ENCODE data around the gene STX8.

STX8 gene

GRCh38 chr17:9443811-9444210 lies 131.8 kb downstream of the STX8 start:
- DNase-seq (ENCODE audit: low read depth in 2 of 2), result no peak

- DNase-seq (ENCODE audit: low read depth in 2 of 2), result no peak
These were observed 135.8 kb downstream of the STX8 start for GRCh38 chr17:9439851-9440250.

DNA sequence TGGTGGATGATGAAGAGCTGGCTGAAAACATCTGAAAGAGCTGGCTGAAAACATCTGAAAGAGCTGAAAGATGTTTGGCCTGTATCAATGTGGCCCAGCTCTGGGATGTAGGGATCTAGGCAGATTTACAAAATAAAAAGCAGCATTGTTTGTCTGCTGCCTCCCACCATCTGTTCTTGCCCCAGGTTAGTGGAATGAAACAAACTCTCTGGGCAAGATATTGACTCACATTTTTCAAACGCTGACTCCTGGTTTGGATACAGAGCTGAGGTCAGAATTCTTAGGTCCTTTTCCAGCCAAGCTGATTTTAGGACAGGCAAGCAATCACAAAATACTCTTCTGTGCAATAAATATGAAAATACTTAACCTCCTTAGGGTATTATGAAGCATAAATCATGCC lies 139.0 kb downstream of the STX8 start:
- no peak for DNase-seq (ENCODE audit: low read depth in 2 of 2)

GRCh38 chr17:9435165-9435564 lies 140.5 kb downstream of the STX8 start:
- no peak for DNase-seq (ENCODE audit: low read depth in 2 of 2)

GRCh38 chr17:9434642-9435057 lies 141.0 kb downstream of the STX8 start:
- DNase-seq (ENCODE audit: low read depth in 2 of 2), result no peak

DNA sequence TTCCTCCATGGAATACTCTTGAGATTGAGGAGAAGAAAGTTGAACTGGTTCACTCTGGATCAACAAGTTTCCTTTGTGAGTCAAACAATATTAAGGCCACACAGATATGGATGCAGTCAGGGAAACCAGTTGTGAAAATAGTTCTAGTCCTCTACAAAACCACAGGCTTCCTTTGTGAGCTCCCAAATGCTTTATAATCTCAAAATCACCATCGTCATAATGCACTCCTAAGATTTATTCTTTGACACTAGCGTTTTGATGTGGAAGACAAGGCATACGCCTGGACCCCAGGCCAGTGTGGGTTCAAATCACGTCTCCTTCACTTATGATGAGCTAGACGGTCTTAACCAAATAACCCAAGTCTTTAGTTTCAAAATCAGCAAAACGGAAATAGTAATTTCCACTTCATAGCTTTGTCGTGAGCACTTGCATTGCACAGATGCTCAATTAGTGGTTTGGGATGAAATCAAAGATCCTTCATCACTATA lies 142.6 kb downstream of the STX8 start:
- no peak for DNase-seq (ENCODE audit: low read depth in 2 of 2)

DNA sequence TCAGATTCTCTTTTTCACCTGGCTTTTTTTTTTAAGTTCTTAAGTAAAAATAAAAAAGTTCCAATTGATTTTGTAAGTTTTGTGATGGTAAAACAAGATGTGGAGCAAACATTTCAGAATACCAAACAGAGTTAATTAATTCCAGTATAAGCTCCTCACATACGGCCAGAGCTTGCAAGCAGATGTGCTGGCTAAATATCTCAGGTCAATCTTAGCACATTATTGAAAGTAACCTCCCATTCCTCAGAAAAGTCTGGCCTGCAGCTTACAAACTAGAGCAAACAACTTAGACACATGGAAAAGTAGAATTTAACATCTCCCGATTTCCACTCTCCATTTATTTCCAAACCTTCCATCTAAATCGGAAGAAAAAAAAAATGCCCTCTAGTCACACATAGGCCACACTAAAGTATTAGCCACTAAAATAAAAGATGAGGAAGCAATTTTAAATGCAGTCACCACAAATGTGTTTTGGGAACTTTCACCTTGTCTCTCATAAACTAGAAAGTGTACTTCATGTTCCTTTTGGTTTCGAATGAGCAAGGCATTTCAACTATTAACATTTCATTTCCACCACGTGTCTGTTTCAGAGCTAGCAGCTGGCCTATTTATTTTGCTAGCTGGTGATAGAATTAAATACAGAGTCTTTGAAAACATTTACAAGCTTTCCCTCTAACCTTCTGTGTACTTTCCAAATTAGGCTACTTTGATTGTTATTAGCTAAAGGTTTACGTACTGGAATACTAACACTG lies 143.3 kb downstream of the STX8 start:
- DNase-seq (ENCODE audit: low read depth in 2 of 2), result no peak

- no peak for DNase-seq (ENCODE audit: low read depth in 2 of 2)
These were observed 144.0 kb downstream of the STX8 start for GRCh38 chr17:9431620-9432019.

GRCh38 chr17:9427465-9428315 lies 147.9 kb downstream of the STX8 start:
- DNase-seq (ENCODE audit: low read depth in 2 of 2), result no peak

GRCh38 chr17:9424071-9424640 lies 151.5 kb downstream of the STX8 start:
- DNase-seq (ENCODE audit: low read depth in 2 of 2), result no peak

- DNase-seq (ENCODE audit: low read depth in 2 of 2), result no peak
These were observed 154.1 kb downstream of the STX8 start for GRCh38 chr17:9421525-9421924.

- no peak for DNase-seq (ENCODE audit: low read depth in 2 of 2)
These were observed 155.6 kb downstream of the STX8 start for GRCh38 chr17:9419932-9420453.

DNA sequence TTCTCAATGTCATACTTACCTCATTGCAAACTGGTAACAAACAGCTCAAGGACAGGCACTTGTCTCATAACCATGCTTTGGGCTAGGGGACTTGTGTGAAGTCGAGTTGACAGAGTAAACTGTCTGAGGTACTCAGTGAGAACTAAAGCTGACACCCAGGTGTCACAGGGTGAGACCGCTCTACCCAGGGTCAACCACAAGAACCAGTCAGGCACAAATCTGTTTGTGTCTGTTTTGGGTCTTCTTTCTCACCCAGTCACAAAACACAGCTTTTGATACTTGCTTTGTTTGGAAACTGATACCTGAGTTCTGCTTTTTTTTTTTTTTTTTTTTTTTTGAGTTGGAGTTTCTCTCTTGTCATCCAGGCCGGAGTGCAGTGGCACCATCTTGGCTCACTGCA lies 161.1 kb downstream of the STX8 start:
- DNase-seq (ENCODE audit: low read depth in 2 of 2), result no peak

GRCh38 chr17:9410737-9411136 lies 164.9 kb downstream of the STX8 start:
- DNase-seq (ENCODE audit: low read depth in 2 of 2), result no peak

DNA sequence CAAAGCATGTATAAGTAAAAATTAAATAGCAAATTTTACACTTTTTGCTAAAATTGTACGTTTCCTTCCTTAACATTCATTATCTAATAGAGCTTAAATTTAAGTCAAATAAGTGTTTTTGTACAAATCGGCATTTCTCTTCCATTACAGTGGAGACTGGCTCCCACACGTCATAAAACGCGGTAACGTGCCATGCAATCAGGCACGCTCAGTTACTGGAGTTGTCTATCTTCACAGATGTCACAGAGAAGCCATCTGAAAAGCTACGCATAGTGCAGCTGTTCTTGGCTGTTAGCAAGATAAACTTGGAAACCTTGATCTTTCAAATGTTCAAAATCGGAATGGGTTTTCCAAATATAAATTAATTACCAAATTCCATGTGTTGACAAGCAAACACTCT lies 165.3 kb downstream of the STX8 start:
- DNase-seq (ENCODE audit: low read depth in 2 of 2), result no peak

- no peak for DNase-seq (ENCODE audit: low read depth in 2 of 2)
These were observed 165.7 kb downstream of the STX8 start for GRCh38 chr17:9409878-9410277.

DNA sequence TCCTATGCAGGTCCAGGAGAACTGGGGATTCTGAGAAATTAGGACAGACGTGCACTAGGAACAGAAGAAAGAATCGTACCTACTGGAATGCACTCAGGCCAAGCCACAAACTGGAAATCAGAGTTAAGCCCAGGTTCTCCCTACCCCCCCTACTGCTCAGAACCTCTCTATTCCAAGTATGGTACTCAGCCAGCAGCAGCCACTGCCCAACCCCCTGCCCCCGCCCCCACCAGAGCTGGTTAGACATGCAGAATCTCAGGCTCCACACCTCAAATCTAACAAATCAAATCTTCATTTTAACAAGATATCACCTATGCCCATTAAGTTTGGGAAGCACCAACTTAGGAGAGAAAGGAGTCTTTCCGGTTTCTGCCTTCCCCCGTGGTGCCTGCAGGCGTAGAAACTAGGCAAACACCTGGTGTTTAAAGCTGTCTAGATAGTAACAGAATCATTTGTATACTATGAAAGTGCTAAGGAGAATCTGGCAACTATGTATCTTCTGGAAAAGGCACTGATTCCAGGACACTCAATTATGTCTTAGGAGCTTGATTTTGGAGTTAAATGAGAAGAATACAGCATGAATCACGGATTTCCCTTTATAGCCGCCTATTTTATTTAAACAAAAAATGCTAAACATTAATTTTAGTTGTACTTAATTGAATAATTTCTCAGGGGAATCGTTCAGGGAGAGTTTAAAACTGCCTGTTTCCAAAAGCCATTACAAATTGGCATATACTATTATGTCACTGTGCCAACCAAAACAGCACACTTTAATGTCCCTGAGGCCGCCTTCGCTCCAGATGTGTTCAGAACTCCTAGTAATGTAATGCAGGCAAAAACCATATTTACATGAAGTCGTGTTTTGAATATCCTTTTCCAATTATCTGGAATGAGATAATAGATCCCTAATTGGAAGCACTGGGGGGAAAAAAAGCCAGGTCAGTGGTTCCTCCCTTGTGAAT lies 166.5 kb downstream of the STX8 start:
- no peak for DNase-seq (ENCODE audit: low read depth in 2 of 2)

DNA sequence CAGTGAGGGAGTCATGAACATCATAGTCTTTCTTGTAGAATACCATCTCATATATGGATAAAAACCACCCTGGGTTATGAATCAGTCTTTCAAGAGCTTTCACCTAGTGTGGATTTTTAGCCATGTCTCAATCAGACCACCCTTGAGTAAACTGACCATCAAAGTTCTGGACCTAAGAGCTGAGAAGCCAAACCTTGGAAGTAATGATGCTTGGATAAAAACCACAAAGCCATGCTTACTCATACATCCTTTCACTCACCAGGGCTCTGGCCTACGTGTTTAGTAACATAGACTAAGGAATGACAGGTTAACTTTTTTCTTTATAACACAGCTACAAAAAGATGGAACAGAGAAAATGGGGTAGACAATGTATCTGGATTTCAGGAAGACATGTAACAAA lies 167.2 kb downstream of the STX8 start:
- no peak for DNase-seq (ENCODE audit: low read depth in 2 of 2)

GRCh38 chr17:9406046-9406606 lies 169.5 kb downstream of the STX8 start:
- DNase-seq (ENCODE audit: low read depth in 2 of 2), result no peak

DNA sequence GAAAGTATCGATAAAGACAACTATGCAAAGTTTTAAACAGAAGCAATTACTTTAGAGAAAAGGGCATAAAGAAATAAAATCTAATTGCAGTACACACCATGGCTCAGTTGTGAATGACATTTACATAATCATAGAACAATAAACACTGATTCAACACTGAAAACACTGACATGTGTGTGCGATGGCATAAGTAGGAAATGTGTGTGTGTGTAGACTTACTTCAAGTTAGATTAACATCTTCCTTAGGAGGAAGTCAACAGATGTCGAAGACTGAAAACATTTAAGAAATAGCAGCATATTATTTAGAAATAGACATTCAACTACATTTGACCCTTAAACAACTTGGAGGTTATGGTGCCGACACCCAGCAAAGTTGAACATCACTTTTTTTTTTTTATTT lies 172.4 kb downstream of the STX8 start:
- no peak for DNase-seq (ENCODE audit: low read depth in 2 of 2)
